Loucy (cell line): ENCODE results near the gene HNRNPDL.

ENCODE experiments used
- CTCF ChIP-seq: fragments of 200-600 bp; sonication (generic); conservative IDR thresholded peaks from 2 replicates; pipeline ENCODE4 v1.5.1; 2014; ENCODE audit warnings: mild to moderate bottlenecking, antibody characterized with exemption, low read length
- EZH2phosphoT487 ChIP-seq: fragments of 200-600 bp; IDR thresholded peaks from 2 replicates; pipeline ENCODE4 v1.6.1; 2018; ENCODE audit warnings: antibody characterized with exemption, mild to moderate bottlenecking, moderate library complexity, borderline replicate concordance

- TF ChIP-seq CTCF (no peak), EZH2phosphoT487 (no peak)
These were observed 56.2 kb downstream of the HNRNPDL start, which contains the start of gene HNRNPD for GRCh38 chr4:82373816-82374625.
